ENCODE measurements around the gene DNAH12. TPM values are rescaled to one million over a fixed set of nuclear protein-coding genes. Genes with fewer than 3 reads are reported as not detected.

The DNAH12 gene
- total and polyA plus RNA-seq, 2 of the 13 experiments (the other 11 are each of a cell fraction or from before 2014, with no cell fraction given), result 0.11 TPM

- TF ChIP-seq HNRNPLL (IDR thresholded peaks at IDR 0.05; ENCODE audit: low read depth, low read length, poor library complexity, severe bottlenecking) (no peak), ZNF772 (CRISPR knock-in tag; IDR thresholded peaks at IDR 0.05) (no peak), CENPX (CRISPR knock-in tag; IDR thresholded peaks at IDR 0.05) (no peak), ZNF557 (CRISPR knock-in tag; IDR thresholded peaks at IDR 0.05) (no peak), KMT2B (CRISPR knock-in tag; IDR thresholded peaks at IDR 0.05) (no peak), ZNF616 (CRISPR knock-in tag; IDR thresholded peaks at IDR 0.05; ENCODE audit: low read depth) (no peak), ZNF768 (CRISPR knock-in tag; IDR thresholded peaks at IDR 0.05) (no peak), SKI (IDR thresholded peaks at IDR 0.05; ENCODE audit: partially characterized antibody) (no peak), NONO (IDR thresholded peaks at IDR 0.05) (no peak), NONO (CRISPR knock-in tag; conservative IDR thresholded peaks at IDR 0.05) (0 out of 2 replicates have a peak, but pooled peaks have one; percentile 22), ZNF563 (CRISPR knock-in tag; IDR thresholded peaks at IDR 0.05) (no peak), ZSCAN9 (CRISPR knock-in tag; IDR thresholded peaks at IDR 0.05; ENCODE audit: borderline replicate concordance) (no peak), SIX1 (CRISPR knock-in tag; IDR thresholded peaks at IDR 0.05; ENCODE audit: borderline replicate concordance) (0 out of 2 replicates have a peak, but pooled peaks have one; percentile 52), ZKSCAN1 (IDR thresholded peaks at IDR 0.05; ENCODE audit: low read length) (no peak), ZNF784 (CRISPR knock-in tag; IDR thresholded peaks at IDR 0.05; ENCODE audit: borderline replicate concordance) (no peak), CEBPB (IDR thresholded peaks at IDR 0.05; ENCODE audit: borderline replicate concordance, low read depth, low read length) (peak; percentile 56; the same call in 1 of the 2 replicates), ZBTB37 (CRISPR knock-in tag; IDR thresholded peaks at IDR 0.05) (no peak), POLR2AphosphoS5 (IDR thresholded peaks at IDR 0.05; ENCODE audit: low read depth, low read length) (no peak), CREM (IDR thresholded peaks at IDR 0.05) (peak; percentile 70; the same call in 1 of the 2 replicates), CREM (CRISPR knock-in tag; IDR thresholded peaks at IDR 0.05) (no peak), ZNF234 (CRISPR knock-in tag; conservative IDR thresholded peaks at IDR 0.05) (no peak), NCOR1 (IDR thresholded peaks at IDR 0.05; ENCODE audit: borderline replicate concordance, low read length) (peak; percentile 76; the same call in 1 of the 2 replicates), CHD4 (IDR thresholded peaks at IDR 0.05; ENCODE audit: borderline replicate concordance, low read length) (peak; percentile 22; the same call in 1 of the 2 replicates)
- TF ChIP-seq, protein P1, sequence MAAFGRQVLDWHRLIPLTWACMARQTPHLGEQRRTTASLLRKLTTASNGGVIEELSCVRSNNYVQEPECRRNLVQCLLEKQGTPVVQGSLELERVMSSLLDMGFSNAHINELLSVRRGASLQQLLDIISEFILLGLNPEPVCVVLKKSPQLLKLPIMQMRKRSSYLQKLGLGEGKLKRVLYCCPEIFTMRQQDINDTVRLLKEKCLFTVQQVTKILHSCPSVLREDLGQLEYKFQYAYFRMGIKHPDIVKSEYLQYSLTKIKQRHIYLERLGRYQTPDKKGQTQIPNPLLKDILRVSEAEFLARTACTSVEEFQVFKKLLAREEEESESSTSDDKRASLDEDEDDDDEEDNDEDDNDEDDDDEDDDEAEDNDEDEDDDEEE (CRISPR knock-in tag; IDR thresholded peaks at IDR 0.05), result no peak
- TF ChIP-seq, protein P2, sequence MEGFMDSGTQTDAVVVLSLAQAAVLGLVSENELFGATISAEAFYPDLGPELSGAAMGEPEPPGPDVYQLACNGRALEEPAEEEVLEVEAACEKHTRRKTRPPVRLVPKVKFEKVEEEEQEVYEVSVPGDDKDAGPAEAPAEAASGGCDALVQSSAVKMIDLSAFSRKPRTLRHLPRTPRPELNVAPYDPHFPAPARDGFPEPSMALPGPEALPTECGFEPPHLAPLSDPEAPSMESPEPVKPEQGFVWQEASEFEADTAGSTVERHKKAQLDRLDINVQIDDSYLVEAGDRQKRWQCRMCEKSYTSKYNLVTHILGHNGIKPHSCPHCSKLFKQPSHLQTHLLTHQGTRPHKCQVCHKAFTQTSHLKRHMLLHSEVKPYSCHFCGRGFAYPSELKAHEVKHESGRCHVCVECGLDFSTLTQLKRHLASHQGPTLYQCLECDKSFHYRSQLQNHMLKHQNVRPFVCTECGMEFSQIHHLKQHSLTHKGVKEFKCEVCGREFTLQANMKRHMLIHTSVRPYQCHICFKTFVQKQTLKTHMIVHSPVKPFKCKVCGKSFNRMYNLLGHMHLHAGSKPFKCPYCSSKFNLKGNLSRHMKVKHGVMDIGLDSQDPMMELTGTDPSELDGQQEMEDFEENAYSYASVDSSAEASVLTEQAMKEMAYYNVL (CRISPR knock-in tag; IDR thresholded peaks at IDR 0.05; ENCODE audit: borderline replicate concordance), result peak; percentile 57; the same call in 1 of the 2 replicates
Measured at GRCh38 chr3:57436195-57436761, 107.9 kb downstream of the DNAH12 start (continued).

Data from HepG2 (cell line).